Vagina (tissue), 2 donors: ENCODE data around the gene CD22. TPM values are rescaled to one million over a fixed set of nuclear protein-coding genes. Genes with fewer than 3 reads are reported as not detected.

Experiments used
- DNase-seq, 2 donors: peaks; one replicate each; pipeline ENCODE4 v3.0.0-alpha.2; 2017; ENCODE audit errors: extremely low spot score in 2 of 2
- H3K27ac ChIP-seq: fragments of 200-600 bp; sonication (generic); one replicate; pipeline ENCODE4 v1.5.1; 2019
- H3K27me3 ChIP-seq: fragments of 200-600 bp; sonication (generic); one replicate; pipeline ENCODE4 v1.5.1; 2019
- H3K36me3 ChIP-seq, 2 donors: fragments of 200-600 bp; sonication (generic); one replicate each; pipeline ENCODE4 v1.5.1; 2017 to 2019
- H3K4me1 ChIP-seq: fragments of 200-600 bp; sonication (generic); one replicate; pipeline ENCODE4 v1.5.1; 2019
- H3K4me3 ChIP-seq, 2 donors: fragments of 200-600 bp; sonication (generic); 1 replicate in 1 of 2; 2 replicates in 1 of 2; pipeline ENCODE4 v1.5.1; 2016 to 2019
- H3K9me3 ChIP-seq: fragments of 200-600 bp; sonication (generic); one replicate; pipeline ENCODE4 v1.5.1; 2019
- CTCF ChIP-seq, 3 experiments: fragments of 450-650 bp in 2 of 3; fragments of 200-600 bp in 1 of 3; sonication (generic) in 1 of 3; IDR thresholded peaks; one replicate each; pipeline ENCODE4 v1.5.1; 2017 to 2019; ENCODE audit warnings: antibody characterized with exemption in 3 of 3, mild to moderate bottlenecking in 2 of 3, moderate library complexity in 2 of 3
- POLR2A ChIP-seq, 2 donors: fragments of 450-650 bp; IDR thresholded peaks; one replicate each; pipeline ENCODE4 v1.6.1; 2017; ENCODE audit warnings: antibody characterized with exemption in 2 of 2, mild to moderate bottlenecking in 2 of 2, moderate library complexity in 2 of 2
- POLR2AphosphoS5 ChIP-seq, 2 donors: sonication (generic); formaldehyde crosslinking; IDR thresholded peaks; one replicate each; pipeline ENCODE4 v1.9.0; 2017; ENCODE audit warnings: antibody characterized with exemption in 2 of 2, mild to moderate bottlenecking in 2 of 2, low read depth in 1 of 2; ENCODE audit not compliant: insufficient read depth in 1 of 2
- intact Hi-C: fragments of 100-400 bp; cut with DNase I; formaldehyde crosslinking; loops from one replicate; pipeline ENCODE4 v1.15.1; 2023
- total RNA-seq: library from RNA; depleted of rRNA; stranded (reverse); fragments of >200 nt; gene quantifications from one replicate; pipeline ENCODE4 v1.2.3, GENCODE V29; 2016

Gene CD22
- total RNA-seq, 1 donor from 2014 or later, result 7.6 TPM

GRCh38 chr19:35336166-35336955, 7.4 kb downstream of the CD22 start:
- Histone ChIP-seq H3K27ac (no peak overlapping the region), H3K9me3 (no peaks in the 10 kb centered on the region), H3K27me3 (no peaks in the 10 kb centered on the region), H3K36me3 (no peaks in the 10 kb centered on the region), H3K4me3 (no peak overlapping the region), H3K4me1 (no peaks in the 10 kb centered on the region)
- no peak for TF ChIP-seq CTCF (IDR thresholded peaks at IDR 0.05)
- no peak for DNase-seq
- intact Hi-C loops, result no loop called here

GRCh38 chr19:35337097-35337983, 8.4 kb downstream of the CD22 start:
- intact Hi-C loops, result no loop called here
- no peak for TF ChIP-seq POLR2AphosphoS5 (IDR thresholded peaks at IDR 0.05; ENCODE audit: insufficient read depth in 1 of 2, low read depth in 1 of 2)
- TF ChIP-seq POLR2A (IDR thresholded peaks at IDR 0.05), result no peak

GRCh38 chr19:35337984-35338296, 9.0 kb downstream of the CD22 start:
- no peak for DNase-seq
- TF ChIP-seq CTCF (IDR thresholded peaks at IDR 0.05), result no peak
- TF ChIP-seq POLR2AphosphoS5 (IDR thresholded peaks at IDR 0.05; ENCODE audit: insufficient read depth in 1 of 2, low read depth in 1 of 2), result no peak
- TF ChIP-seq POLR2A (IDR thresholded peaks at IDR 0.05), result no peak
- intact Hi-C loops, result no loop called here
- no peaks in the 10 kb centered on the region for H3K27me3 ChIP-seq
- no peak overlapping the region for H3K27ac ChIP-seq
- no peaks in the 10 kb centered on the region for H3K36me3 ChIP-seq
- no peaks in the 10 kb centered on the region for H3K4me1 ChIP-seq
- no peaks in the 10 kb centered on the region for H3K9me3 ChIP-seq
- H3K4me3 ChIP-seq, result no peak overlapping the region

More at GRCh38 chr19:35337097-35337983, 8.4 kb downstream of the CD22 start:
- DNase-seq, result no peak
- Histone ChIP-seq H3K4me3 (no peak overlapping the region), H3K9me3 (no peaks in the 10 kb centered on the region), H3K4me1 (no peaks in the 10 kb centered on the region), H3K27ac (no peak overlapping the region), H3K27me3 (no peaks in the 10 kb centered on the region), H3K36me3 (no peaks in the 10 kb centered on the region)

GRCh38 chr19:35340431-35340830, 11.4 kb downstream of the CD22 start:
- no peaks in the 10 kb centered on the region for H3K4me1 ChIP-seq

GRCh38 chr19:35341006-35341405, 12.0 kb downstream of the CD22 start:
- Histone ChIP-seq H3K27me3 (no peaks in the 10 kb centered on the region), H3K4me1 (no peaks in the 10 kb centered on the region), H3K36me3 (no peaks in the 10 kb centered on the region), H3K4me3 (no peak overlapping the region), H3K27ac (no peak overlapping the region), H3K9me3 (no peaks in the 10 kb centered on the region)
- TF ChIP-seq POLR2A (IDR thresholded peaks at IDR 0.05) (no peak), CTCF (IDR thresholded peaks at IDR 0.05) (no peak), POLR2AphosphoS5 (IDR thresholded peaks at IDR 0.05; ENCODE audit: insufficient read depth in 1 of 2, low read depth in 1 of 2) (no peak)
- intact Hi-C loops, result no loop called here
- no peak for DNase-seq

More at GRCh38 chr19:35340431-35340830, 11.4 kb downstream of the CD22 start:
- Histone ChIP-seq H3K27me3 (no peaks in the 10 kb centered on the region), H3K9me3 (no peaks in the 10 kb centered on the region), H3K27ac (no peak overlapping the region), H3K4me3 (no peak overlapping the region), H3K36me3 (no peaks in the 10 kb centered on the region)
- TF ChIP-seq POLR2A (IDR thresholded peaks at IDR 0.05), result no peak
- no peak for TF ChIP-seq POLR2AphosphoS5 (IDR thresholded peaks at IDR 0.05; ENCODE audit: insufficient read depth in 1 of 2, low read depth in 1 of 2)
- TF ChIP-seq CTCF (IDR thresholded peaks at IDR 0.05), result no peak
- intact Hi-C loops, result no loop called here
- no peak for DNase-seq
